Measurements from ENCODE around the gene CASK.

CASK gene

DNA sequence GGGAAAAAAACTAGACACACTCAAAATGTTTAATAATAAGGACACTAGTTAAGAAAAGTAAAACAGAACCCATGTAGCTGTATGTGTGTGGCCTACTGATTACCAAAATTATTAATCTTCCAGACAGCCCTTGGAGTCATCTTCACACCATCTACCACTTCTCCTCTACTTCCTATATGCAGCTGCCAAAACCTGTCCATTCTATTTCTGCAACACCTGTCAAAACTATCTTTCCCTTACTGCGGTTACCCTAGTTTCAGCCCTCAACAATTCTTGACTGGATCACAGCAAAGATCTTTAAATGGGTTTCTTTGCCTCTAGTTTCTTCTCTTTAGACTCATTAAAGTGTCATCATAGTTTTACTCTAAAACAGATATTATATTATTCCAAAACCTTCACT, 126.8 kb downstream of the CASK start:
- Histone ChIP-seq H3K36me3 (ENCODE audit: control insufficient read depth in 1 of 2, insufficient read depth in 2 of 2, low read length in 2 of 2) (no peaks in the 10 kb centered on the region), H3K27ac (ENCODE audit: low read depth, low read length) (no peak overlapping the region), H3K9ac (ENCODE audit: low read depth in 1 of 2, low read length in 2 of 2) (no peak overlapping the region), H3K9me3 (ENCODE audit: control insufficient read depth in 1 of 2, low read length in 2 of 2) (no peaks in the 10 kb centered on the region), H3K4me1 (ENCODE audit: control insufficient read depth in 1 of 2, insufficient read depth in 2 of 2, low read length in 2 of 2) (peaks cover 3 to 7% of the 10 kb centered on the region in 2 donors), H3K4me3 (ENCODE audit: low read depth in 1 of 2, low read length in 2 of 2) (no peak overlapping the region), H3K27me3 (ENCODE audit: control insufficient read depth in 1 of 2, insufficient read depth in 2 of 2, low read length in 2 of 2) (no peaks in the 10 kb centered on the region)

- Histone ChIP-seq H3K4me1 (ENCODE audit: control insufficient read depth in 1 of 2, insufficient read depth in 2 of 2, low read length in 2 of 2) (peaks cover 3 to 7% of the 10 kb centered on the region in 2 donors), H3K27me3 (ENCODE audit: control insufficient read depth in 1 of 2, insufficient read depth in 2 of 2, low read length in 2 of 2) (no peaks in the 10 kb centered on the region), H3K9ac (ENCODE audit: low read depth in 1 of 2, low read length in 2 of 2) (no peak overlapping the region), H3K36me3 (ENCODE audit: control insufficient read depth in 1 of 2, insufficient read depth in 2 of 2, low read length in 2 of 2) (no peaks in the 10 kb centered on the region), H3K27ac (ENCODE audit: low read depth, low read length) (no peak overlapping the region), H3K9me3 (ENCODE audit: control insufficient read depth in 1 of 2, low read length in 2 of 2) (no peaks in the 10 kb centered on the region), H3K4me3 (ENCODE audit: low read depth in 1 of 2, low read length in 2 of 2) (no peak overlapping the region)
Measured at GRCh38 chrX:41796046-41796445, 127.3 kb downstream of the CASK start.

DNA sequence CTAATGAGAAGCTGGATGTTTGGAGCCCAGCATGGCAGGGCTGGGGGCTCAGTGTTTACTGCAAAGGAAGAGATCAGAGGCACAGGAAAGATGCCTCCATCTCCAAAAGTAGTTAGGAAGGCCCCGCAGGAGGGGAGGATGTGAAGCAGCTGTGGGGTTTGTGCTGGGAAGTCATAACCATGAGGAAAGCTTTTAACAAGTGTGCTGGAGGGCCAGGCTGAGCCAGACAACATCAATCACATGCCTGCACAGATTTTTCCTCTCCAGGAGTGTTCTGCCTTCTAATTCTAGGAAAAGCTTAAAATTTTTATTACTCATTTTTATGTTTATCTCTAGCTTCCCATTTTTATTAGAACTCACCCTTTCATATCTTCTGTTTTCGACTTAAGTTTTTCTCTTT, 134.0 kb downstream of the CASK start:
- no peak overlapping the region for H3K27ac ChIP-seq (ENCODE audit: low read depth, low read length)
- no peak overlapping the region for H3K4me3 ChIP-seq (ENCODE audit: low read depth in 1 of 2, low read length in 2 of 2)
- no peak overlapping the region for H3K9ac ChIP-seq (ENCODE audit: low read depth in 1 of 2, low read length in 2 of 2)
- H3K4me1 ChIP-seq (ENCODE audit: control insufficient read depth in 1 of 2, insufficient read depth in 2 of 2, low read length in 2 of 2) = no peaks in the 10 kb centered on the region
- no peaks in the 10 kb centered on the region for H3K27me3 ChIP-seq (ENCODE audit: control insufficient read depth in 1 of 2, insufficient read depth in 2 of 2, low read length in 2 of 2)
- peaks cover 5 to 11% of the 10 kb centered on the region in 2 donors for H3K36me3 ChIP-seq (ENCODE audit: control insufficient read depth in 1 of 2, insufficient read depth in 2 of 2, low read length in 2 of 2)
- no peaks in the 10 kb centered on the region for H3K9me3 ChIP-seq (ENCODE audit: control insufficient read depth in 1 of 2, low read length in 2 of 2)

DNA sequence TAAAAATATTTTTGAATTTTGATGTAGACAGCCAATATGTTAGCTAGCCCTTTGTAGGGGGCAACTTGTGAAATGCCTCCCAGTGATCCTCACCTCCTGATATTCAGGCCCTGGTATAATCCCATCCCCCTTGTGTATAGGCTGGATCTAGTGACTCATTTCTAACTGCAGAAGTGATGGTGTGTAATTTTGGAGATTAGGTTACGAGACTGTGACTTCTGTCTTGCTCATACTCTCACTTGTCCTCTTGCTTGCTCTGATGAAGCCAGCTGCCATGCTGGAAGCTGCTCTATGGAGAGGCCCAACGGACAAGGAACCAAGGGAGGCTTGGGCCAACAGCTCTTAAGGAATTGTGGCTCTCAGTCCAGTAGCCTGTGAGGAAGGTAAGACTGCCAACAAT, 137.7 kb downstream of the CASK start:
- Histone ChIP-seq H3K9ac (ENCODE audit: low read depth in 1 of 2, low read length in 2 of 2) (no peak overlapping the region), H3K9me3 (ENCODE audit: control insufficient read depth in 1 of 2, low read length in 2 of 2) (no peaks in the 10 kb centered on the region), H3K4me1 (ENCODE audit: control insufficient read depth in 1 of 2, insufficient read depth in 2 of 2, low read length in 2 of 2) (no peaks in the 10 kb centered on the region), H3K27me3 (ENCODE audit: control insufficient read depth in 1 of 2, insufficient read depth in 2 of 2, low read length in 2 of 2) (no peaks in the 10 kb centered on the region), H3K27ac (ENCODE audit: low read depth, low read length) (no peak overlapping the region), H3K4me3 (ENCODE audit: low read depth in 1 of 2, low read length in 2 of 2) (no peak overlapping the region), H3K36me3 (ENCODE audit: control insufficient read depth in 1 of 2, insufficient read depth in 2 of 2, low read length in 2 of 2) (peaks cover 5 to 11% of the 10 kb centered on the region in 2 donors)

- Histone ChIP-seq H3K27me3 (ENCODE audit: control insufficient read depth in 1 of 2, insufficient read depth in 2 of 2, low read length in 2 of 2) (no peaks in the 10 kb centered on the region), H3K27ac (ENCODE audit: low read depth, low read length) (no peak overlapping the region), H3K9ac (ENCODE audit: low read depth in 1 of 2, low read length in 2 of 2) (no peak overlapping the region), H3K4me1 (ENCODE audit: control insufficient read depth in 1 of 2, insufficient read depth in 2 of 2, low read length in 2 of 2) (no peaks in the 10 kb centered on the region), H3K4me3 (ENCODE audit: low read depth in 1 of 2, low read length in 2 of 2) (no peak overlapping the region), H3K36me3 (ENCODE audit: control insufficient read depth in 1 of 2, insufficient read depth in 2 of 2, low read length in 2 of 2) (peaks cover 5 to 11% of the 10 kb centered on the region in 2 donors), H3K9me3 (ENCODE audit: control insufficient read depth in 1 of 2, low read length in 2 of 2) (no peaks in the 10 kb centered on the region)
Measured at GRCh38 chrX:41781500-41781899, 141.9 kb downstream of the CASK start.

DNA sequence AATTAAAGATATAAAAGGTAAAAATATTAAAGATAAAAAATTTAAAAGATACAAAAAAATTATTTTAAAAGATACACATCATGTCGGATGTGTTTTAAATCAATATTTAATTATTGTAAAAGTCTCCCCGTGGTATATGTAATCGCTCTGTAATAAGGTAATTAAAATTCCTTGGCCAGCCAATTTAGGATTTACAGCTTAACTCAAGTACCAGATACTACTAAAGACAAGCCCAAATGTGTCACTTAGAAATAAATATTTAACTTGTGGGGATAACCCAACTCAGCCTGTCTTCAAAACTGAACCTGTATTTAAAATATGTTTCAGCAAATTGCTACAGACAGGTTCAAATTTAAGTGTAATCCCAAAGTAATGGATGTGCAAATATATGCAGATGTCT, 143.4 kb downstream of the CASK start:
- Histone ChIP-seq H3K27ac (ENCODE audit: low read depth, low read length) (no peak overlapping the region), H3K4me3 (ENCODE audit: low read depth in 1 of 2, low read length in 2 of 2) (no peak overlapping the region), H3K36me3 (ENCODE audit: control insufficient read depth in 1 of 2, insufficient read depth in 2 of 2, low read length in 2 of 2) (no peaks in the 10 kb centered on the region), H3K4me1 (ENCODE audit: control insufficient read depth in 1 of 2, insufficient read depth in 2 of 2, low read length in 2 of 2) (no peaks in the 10 kb centered on the region), H3K9me3 (ENCODE audit: control insufficient read depth in 1 of 2, low read length in 2 of 2) (no peaks in the 10 kb centered on the region), H3K9ac (ENCODE audit: low read depth in 1 of 2, low read length in 2 of 2) (no peak overlapping the region), H3K27me3 (ENCODE audit: control insufficient read depth in 1 of 2, insufficient read depth in 2 of 2, low read length in 2 of 2) (no peaks in the 10 kb centered on the region)

GRCh38 chrX:41779030-41779564, 144.3 kb downstream of the CASK start:
- Histone ChIP-seq H3K27ac (ENCODE audit: low read depth, low read length) (no peak overlapping the region), H3K9ac (ENCODE audit: low read depth in 1 of 2, low read length in 2 of 2) (no peak overlapping the region), H3K9me3 (ENCODE audit: control insufficient read depth in 1 of 2, low read length in 2 of 2) (no peaks in the 10 kb centered on the region), H3K27me3 (ENCODE audit: control insufficient read depth in 1 of 2, insufficient read depth in 2 of 2, low read length in 2 of 2) (no peaks in the 10 kb centered on the region), H3K4me1 (ENCODE audit: control insufficient read depth in 1 of 2, insufficient read depth in 2 of 2, low read length in 2 of 2) (no peaks in the 10 kb centered on the region), H3K4me3 (ENCODE audit: low read depth in 1 of 2, low read length in 2 of 2) (no peak overlapping the region), H3K36me3 (ENCODE audit: control insufficient read depth in 1 of 2, insufficient read depth in 2 of 2, low read length in 2 of 2) (no peaks in the 10 kb centered on the region)

DNA sequence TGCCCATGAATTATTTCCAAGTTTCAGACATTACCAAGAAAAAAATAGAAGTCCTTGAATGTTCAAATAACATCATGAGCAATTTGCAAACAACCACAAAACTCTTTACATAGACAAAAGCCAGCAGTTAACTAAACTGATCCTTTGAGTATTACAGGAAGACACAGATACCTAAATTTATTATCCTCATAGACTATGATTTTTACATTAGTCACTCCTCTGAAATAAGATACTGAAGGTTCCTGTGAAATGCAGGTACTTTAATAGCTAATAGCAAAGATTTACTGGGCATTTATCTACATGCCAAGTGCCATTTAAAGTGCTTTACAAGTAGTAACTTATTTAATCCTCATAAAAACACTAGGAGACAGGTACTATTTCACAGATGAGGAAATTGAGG, 161.7 kb downstream of the CASK start:
- Histone ChIP-seq H3K36me3 (ENCODE audit: control insufficient read depth in 1 of 2, insufficient read depth in 2 of 2, low read length in 2 of 2) (no peaks in the 10 kb centered on the region), H3K4me3 (ENCODE audit: low read depth in 1 of 2, low read length in 2 of 2) (no peak overlapping the region), H3K9ac (ENCODE audit: low read depth in 1 of 2, low read length in 2 of 2) (no peak overlapping the region), H3K27ac (ENCODE audit: low read depth, low read length) (no peak overlapping the region), H3K4me1 (ENCODE audit: control insufficient read depth in 1 of 2, insufficient read depth in 2 of 2, low read length in 2 of 2) (no peaks in the 10 kb centered on the region), H3K27me3 (ENCODE audit: control insufficient read depth in 1 of 2, insufficient read depth in 2 of 2, low read length in 2 of 2) (no peaks in the 10 kb centered on the region), H3K9me3 (ENCODE audit: control insufficient read depth in 1 of 2, low read length in 2 of 2) (no peaks in the 10 kb centered on the region)

DNA sequence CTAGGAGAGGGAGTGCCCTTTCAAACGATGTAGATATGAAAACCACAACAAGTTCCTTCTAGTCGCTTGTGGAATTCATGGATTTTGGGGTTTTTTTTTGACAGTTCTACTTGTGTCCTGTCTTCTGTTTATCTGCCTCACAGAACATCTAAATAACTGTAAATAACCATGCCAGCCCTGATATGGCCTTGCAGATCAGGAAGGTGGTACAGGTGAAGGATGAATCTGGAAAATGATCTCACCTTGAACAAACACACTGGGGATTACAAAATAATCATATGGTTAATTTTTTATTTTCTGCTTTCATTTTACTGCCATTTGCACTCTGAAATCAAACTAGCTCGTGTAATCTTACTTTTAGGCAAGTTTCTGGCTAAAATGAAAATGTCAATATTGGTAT, 162.2 kb downstream of the CASK start:
- Histone ChIP-seq H3K9me3 (ENCODE audit: control insufficient read depth in 1 of 2, low read length in 2 of 2) (no peaks in the 10 kb centered on the region), H3K4me1 (ENCODE audit: control insufficient read depth in 1 of 2, insufficient read depth in 2 of 2, low read length in 2 of 2) (no peaks in the 10 kb centered on the region), H3K27ac (ENCODE audit: low read depth, low read length) (no peak overlapping the region), H3K36me3 (ENCODE audit: control insufficient read depth in 1 of 2, insufficient read depth in 2 of 2, low read length in 2 of 2) (no peaks in the 10 kb centered on the region), H3K27me3 (ENCODE audit: control insufficient read depth in 1 of 2, insufficient read depth in 2 of 2, low read length in 2 of 2) (no peaks in the 10 kb centered on the region), H3K9ac (ENCODE audit: low read depth in 1 of 2, low read length in 2 of 2) (no peak overlapping the region), H3K4me3 (ENCODE audit: low read depth in 1 of 2, low read length in 2 of 2) (no peak overlapping the region)

DNA sequence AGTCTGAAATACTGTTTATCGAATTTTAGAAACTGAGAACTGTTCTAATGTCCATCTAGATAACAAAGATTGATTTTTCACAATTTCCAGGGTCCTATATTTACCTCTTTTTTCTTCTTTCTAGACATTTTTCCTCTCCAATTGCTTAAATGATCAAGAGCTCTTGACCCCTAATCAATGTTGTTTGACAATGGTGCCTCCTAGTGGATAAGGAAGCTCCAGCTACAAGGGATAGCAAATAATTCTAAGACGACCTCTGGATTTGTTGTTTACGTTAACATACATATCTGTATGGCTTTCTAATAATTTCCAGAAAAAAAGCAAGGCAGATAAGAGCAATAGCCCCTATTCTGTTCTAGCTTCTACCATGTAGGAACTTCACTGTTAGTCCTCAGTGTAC, 163.5 kb downstream of the CASK start:
- H3K9ac ChIP-seq (ENCODE audit: low read depth in 1 of 2, low read length in 2 of 2) = no peak overlapping the region
- H3K4me3 ChIP-seq (ENCODE audit: low read depth in 1 of 2, low read length in 2 of 2) = no peak overlapping the region
- no peaks in the 10 kb centered on the region for H3K36me3 ChIP-seq (ENCODE audit: control insufficient read depth in 1 of 2, insufficient read depth in 2 of 2, low read length in 2 of 2)
- no peaks in the 10 kb centered on the region for H3K27me3 ChIP-seq (ENCODE audit: control insufficient read depth in 1 of 2, insufficient read depth in 2 of 2, low read length in 2 of 2)
- H3K9me3 ChIP-seq (ENCODE audit: control insufficient read depth in 1 of 2, low read length in 2 of 2) = no peaks in the 10 kb centered on the region
- no peaks in the 10 kb centered on the region for H3K4me1 ChIP-seq (ENCODE audit: control insufficient read depth in 1 of 2, insufficient read depth in 2 of 2, low read length in 2 of 2)
- no peak overlapping the region for H3K27ac ChIP-seq (ENCODE audit: low read depth, low read length)

DNA sequence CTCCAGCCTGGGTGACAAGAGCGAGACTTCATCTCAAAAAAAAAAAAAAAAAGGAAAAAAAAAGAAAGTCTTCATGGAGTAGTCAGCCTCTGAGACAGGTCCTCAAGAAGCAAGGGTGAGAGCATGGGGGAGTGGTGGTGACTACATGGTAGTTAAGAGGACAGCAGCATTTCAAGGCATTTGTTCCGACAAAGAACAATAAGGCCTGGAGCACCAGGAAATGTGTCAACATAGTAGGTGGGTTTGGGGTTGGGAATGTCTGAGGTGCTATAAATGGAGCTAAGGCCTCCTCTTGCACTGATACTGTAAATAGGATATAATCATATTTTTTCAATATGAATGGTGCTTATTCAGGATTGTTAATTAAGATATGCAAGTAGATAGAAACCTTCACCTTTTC, 165.0 kb downstream of the CASK start:
- Histone ChIP-seq H3K36me3 (ENCODE audit: control insufficient read depth in 1 of 2, insufficient read depth in 2 of 2, low read length in 2 of 2) (no peaks in the 10 kb centered on the region), H3K9me3 (ENCODE audit: control insufficient read depth in 1 of 2, low read length in 2 of 2) (no peaks in the 10 kb centered on the region), H3K27me3 (ENCODE audit: control insufficient read depth in 1 of 2, insufficient read depth in 2 of 2, low read length in 2 of 2) (no peaks in the 10 kb centered on the region), H3K27ac (ENCODE audit: low read depth, low read length) (no peak overlapping the region), H3K4me3 (ENCODE audit: low read depth in 1 of 2, low read length in 2 of 2) (no peak overlapping the region), H3K4me1 (ENCODE audit: control insufficient read depth in 1 of 2, insufficient read depth in 2 of 2, low read length in 2 of 2) (no peaks in the 10 kb centered on the region), H3K9ac (ENCODE audit: low read depth in 1 of 2, low read length in 2 of 2) (no peak overlapping the region)
